Measurements from ENCODE around the gene CDKN2B. TPM values are rescaled to one million over a fixed set of nuclear protein-coding genes. Genes with fewer than 3 reads are reported as not detected.

CDKN2B gene
- total and polyA plus RNA-seq, 2 donors (not counting 3 experiments of a cell fraction or from before 2014, with no cell fraction given): 1.6 to 2.1 TPM

GRCh38 chr9:21984101-21984500, 25.0 kb downstream of the CDKN2B start:
- FAIRE-seq (no peak), DNase-seq (ENCODE audit: low read depth, low spot score) (no peak)
- POLR2A ChIA-PET: no interaction called here
- Histone ChIP-seq H3K4me3 (replicated peaks in 1 of 3; ENCODE audit: insufficient read depth in 1 of 3, low read depth in 1 of 3, low read length in 3 of 3) (no peak overlapping the region), H4K20me1 (replicated peaks; ENCODE audit: control insufficient read depth, extremely low read depth, insufficient read depth, low read length) (no peaks in the 10 kb centered on the region), H3K27me3 (ENCODE audit: control insufficient read depth in 2 of 2, insufficient read depth in 2 of 2, low read length in 2 of 2) (peaks cover 34 to 96% of the 10 kb centered on the region in 2 experiments), H3K4me1 (ENCODE audit: control insufficient read depth, extremely low read depth, insufficient read depth, low read length) (peaks cover 9% of the 10 kb centered on the region), H3K9me3 (replicated peaks; ENCODE audit: control insufficient read depth, insufficient read depth, low read length) (no peaks in the 10 kb centered on the region), H3K27ac (ENCODE audit: insufficient read depth, low read depth, low read length) (no peak overlapping the region), H3K9ac (replicated peaks; ENCODE audit: extremely low read depth, insufficient read depth, low read length) (no peak overlapping the region), H3K79me2 (ENCODE audit: control insufficient read depth, insufficient read depth, low read length) (no peaks in the 10 kb centered on the region), H3K9me1 (replicated peaks; ENCODE audit: control insufficient read depth, extremely low read depth, insufficient read depth, low read length) (no peaks in the 10 kb centered on the region), H2AFZ (ENCODE audit: low read depth, low read length) (no peak overlapping the region), H3K36me3 (ENCODE audit: control insufficient read depth in 2 of 2, extremely low read depth in 1 of 2, insufficient read depth in 2 of 2, low read length in 2 of 2) (no peaks in the 10 kb centered on the region), H3K4me2 (ENCODE audit: insufficient read depth, low read length) (no peak overlapping the region)
- intact Hi-C loops (cut with micrococcal nuclease) (no loop called here), dilution Hi-C loops (cut with MboI; ENCODE audit: extremely low pct_ligation_motif_present, low sequenced_read_pairs) (no loop called here)
- no TSS peak for BruUV-seq (replicated peaks)
- CTCF ChIA-PET: interaction anchor here (1.6 to 2.6 kb wide), 3 partner anchors 11 to 260 kb away, joined by 4 to 10 read pairs (median 8); partner anchors contain the start of genes CDKN2A, CDKN2B and CDKN2B-AS1
- no peak for TF ChIP-seq JUN (IDR thresholded peaks at IDR 0.05; ENCODE audit: borderline replicate concordance, insufficient read depth, insufficient read length, low read depth)
- TF ChIP-seq CTCF (IDR thresholded peaks at IDR 0.05; ENCODE audit: extremely low read depth in 1 of 2, insufficient read depth in 1 of 2, low read depth in 1 of 2, low read length in 2 of 2): no peak
- TF ChIP-seq GATA2 (IDR thresholded peaks at IDR 0.05; ENCODE audit: insufficient read depth, insufficient read length, low read depth, low read length): no peak
- no peak for TF ChIP-seq EZH2 (IDR thresholded peaks at IDR 0.05; ENCODE audit: borderline replicate concordance, low read depth, low read length, severe bottlenecking)
- no peak for TF ChIP-seq POLR2A (IDR thresholded peaks at IDR 0.05; ENCODE audit: low read depth, low read length)
- TF ChIP-seq POLR2AphosphoS5 (IDR thresholded peaks at IDR 0.05; ENCODE audit: insufficient read depth, low read depth, low read length): no peak
- no peak for TF ChIP-seq FOS (IDR thresholded peaks at IDR 0.05; ENCODE audit: borderline replicate concordance, insufficient read depth, low read length)
- no peak for TF ChIP-seq MYC (IDR thresholded peaks at IDR 0.05; ENCODE audit: low read depth, low read length)

Measured in endothelial cell of umbilical vein (primary cell).